SIG-M5 treated with dmso at 0.1 percent for 504 hours (cell line): Measurements from ENCODE around the gene RALGPS2.
"Not testable (repeated sequence)": the region's sequence is repeated elsewhere in the genome, so short reads cannot be mapped to it uniquely, and the experiment has no call there.

Experiments
- DNase-seq: peaks from one replicate; lab custom pipeline; 2025; ENCODE audit not compliant: unreplicated experiment; lab: John Stamatoyannopoulos, UW

The RALGPS2 gene

GRCh38 chr1:178940068-178940765 is 215.2 kb downstream of the RALGPS2 start:
- no peak for DNase-seq

GRCh38 chr1:178941261-178941689 is 216.2 kb downstream of the RALGPS2 start:
- DNase-seq = no peak

GRCh38 chr1:178941849-178942248 is 216.8 kb downstream of the RALGPS2 start:
- no peak for DNase-seq

- DNase-seq = peak; percentile 93
Observed at GRCh38 chr1:178942285-178943198, 217.5 kb downstream of the RALGPS2 start.

GRCh38 chr1:178944729-178945128 is 219.7 kb downstream of the RALGPS2 start:
- no peak for DNase-seq

GRCh38 chr1:178945763-178946266 is 220.8 kb downstream of the RALGPS2 start:
- no peak for DNase-seq

- DNase-seq = no peak
Observed at GRCh38 chr1:178946416-178946815, 221.4 kb downstream of the RALGPS2 start.

- DNase-seq = peak; percentile 21
Observed at GRCh38 chr1:178946855-178947676, 222.0 kb downstream of the RALGPS2 start.

- no peak for DNase-seq
Observed at GRCh38 chr1:178947677-178947981, 222.6 kb downstream of the RALGPS2 start.

GRCh38 chr1:178948676-178949075 is 223.6 kb downstream of the RALGPS2 start:
- DNase-seq = no peak

- DNase-seq = not testable (repeated sequence)
Observed at GRCh38 chr1:178949866-178950265, 224.8 kb downstream of the RALGPS2 start.

- DNase-seq = no peak
Observed at GRCh38 chr1:178951600-178951999, 226.6 kb downstream of the RALGPS2 start.

- DNase-seq = no peak
Observed at GRCh38 chr1:178953034-178953433, 228.0 kb downstream of the RALGPS2 start.

- no peak for DNase-seq
Observed at GRCh38 chr1:178953538-178954324, 228.7 kb downstream of the RALGPS2 start.

GRCh38 chr1:178954325-178954690 is 229.3 kb downstream of the RALGPS2 start:
- DNase-seq = no peak

GRCh38 chr1:178954937-178955336 is 229.9 kb downstream of the RALGPS2 start:
- no peak for DNase-seq

GRCh38 chr1:178955391-178955954 is 230.4 kb downstream of the RALGPS2 start:
- no peak for DNase-seq

- DNase-seq = no peak
Observed at GRCh38 chr1:178958491-178958890, 233.4 kb downstream of the RALGPS2 start.

- DNase-seq = no peak
Observed at GRCh38 chr1:178959543-178960460, 234.8 kb downstream of the RALGPS2 start.
